K562 (cell line): ENCODE results near the gene SERPINH1. TPM values are rescaled to one million over a fixed set of nuclear protein-coding genes. Genes with fewer than 3 reads are reported as not detected.

Experiments used
- DACH1 ChIP-seq: fragments of 450-650 bp; IDR thresholded peaks from 2 replicates; pipeline ENCODE4 v1.6.1; 2018; ENCODE audit not compliant: partially characterized antibody
- HCFC1 ChIP-seq: IDR thresholded peaks from 2 replicates; pipeline ENCODE4 v1.6.1; 2012; ENCODE audit warnings: low read depth, low read length, improper control_type of control experiment
- HDGF ChIP-seq: fragments of 450-650 bp; IDR thresholded peaks from 2 replicates; pipeline ENCODE4 v1.6.1; 2016
- JUND ChIP-seq, 2 experiments: IDR thresholded peaks; 2 replicates in 1 of 2; 3 replicates in 1 of 2; pipeline ENCODE4 v1.6.1; 2011; ENCODE audit warnings: borderline replicate concordance in 2 of 2, low read depth in 2 of 2, low read length in 2 of 2, improper control_type of control experiment in 1 of 2, missing biosample characterization in 1 of 2, missing genetic modification characterization in 1 of 2, missing genetic modification reagents in 1 of 2
- MCM7 ChIP-seq, 2 experiments: fragments of 450-650 bp; IDR thresholded peaks; 2 replicates each; pipeline ENCODE4 v1.6.1; 2016 to 2018
- NFIX ChIP-seq: fragments of 250-450 bp; sonication (Bioruptor Pico); IDR thresholded peaks from 2 replicates; pipeline ENCODE4 v1.4.0; 2020; ENCODE audit warnings: low read depth, mild to moderate bottlenecking, moderate library complexity
- PHF21A ChIP-seq: fragments of 450-650 bp; IDR thresholded peaks from 2 replicates; pipeline ENCODE4 v1.6.1; 2017; ENCODE audit warnings: low read depth, borderline replicate concordance
- RBM14 ChIP-seq: fragments of 200-400 bp; formaldehyde crosslinking; IDR thresholded peaks from 2 replicates; pipeline ENCODE4 v1.6.1; 2018; ENCODE audit warnings: low read depth, mild to moderate bottlenecking, low read length, moderate library complexity, borderline replicate concordance; ENCODE audit not compliant: insufficient read depth
- SIRT6 ChIP-seq: IDR thresholded peaks from one replicate; pipeline ENCODE4 v1.6.1; 2012; ENCODE audit warnings: low read depth, mild to moderate bottlenecking, control low read depth, inconsistent platforms, low read length, moderate library complexity
- SMARCA4 ChIP-seq: fragments of 450-650 bp; IDR thresholded peaks from 2 replicates; pipeline ENCODE4 v1.6.1; 2016
- ZBED1 ChIP-seq: IDR thresholded peaks from 2 replicates; pipeline ENCODE4 v1.6.1; 2014
- ZKSCAN1 ChIP-seq: fragments of 150-350 bp; IDR thresholded peaks from 2 replicates; pipeline ENCODE4 v1.6.1; 2016; ENCODE audit warnings: low read depth, low read length
- ZNF174 ChIP-seq: fragments of 250-450 bp; sonication (Bioruptor Pico); IDR thresholded peaks from 2 replicates; pipeline ENCODE4 v1.4.0; 2020; ENCODE audit warnings: mild to moderate bottlenecking
- ZNF253 ChIP-seq: fragments of 250-450 bp; sonication (Bioruptor Pico); conservative IDR thresholded peaks from 2 replicates; pipeline ENCODE4 v1.6.1; 2021; ENCODE audit warnings: mild to moderate bottlenecking
- ZNF347 ChIP-seq: fragments of 450-650 bp; formaldehyde crosslinking; IDR thresholded peaks from 2 replicates; pipeline ENCODE4 v1.4.0; 2020; ENCODE audit warnings: low read depth, mild to moderate bottlenecking, moderate library complexity
- polyA plus RNA-seq, 8 experiments: library from polyadenylated mRNA; depleted of rRNA in 4 of 8; stranded (reverse) in 5 of 8; unstranded in 3 of 8; fragments of >200 nt; fragmentation: Nextera tagmentation in 2 of 8; fragmentation: Illumina TruSeq in 1 of 8; extraction: Ambion mirVana in 2 of 8; extraction: Trizol in 1 of 8; gene quantifications; 2 replicates each; pipeline versions ENCODE4 v1.2.1 to v1.2.3, GENCODE V29; 2011 to 2014; ENCODE audit warnings: inconsistent platforms in 1 of 8, missing spikeins in 1 of 8
- total RNA-seq, 7 experiments: library from RNA; depleted of rRNA in 6 of 7; stranded (reverse); fragments of >200 nt in 6 of 7; fragmentation: Illumina TruSeq in 2 of 7; extraction: Trizol in 2 of 7; gene quantifications; 2 replicates each; pipeline versions ENCODE4 v1.2.1 to v1.2.3, GENCODE V29; 2011 to 2021; ENCODE audit warnings: low replicate concordance in 1 of 7
- TF ChIP-seq, protein P1 (sequence below): fragments of 450-650 bp; IDR thresholded peaks from 2 replicates; pipeline ENCODE4 v1.6.1; 2018; ENCODE audit not compliant: partially characterized antibody
- TF ChIP-seq, protein P2 (sequence below): sonication (generic); formaldehyde crosslinking; IDR thresholded peaks from 2 replicates; pipeline ENCODE4 v1.8.1; 2022; ENCODE audit warnings: missing genetic modification reagents
- TF ChIP-seq, protein P3 (sequence below): fragments of 250-450 bp; sonication (Bioruptor Pico); IDR thresholded peaks from 2 replicates; pipeline ENCODE4 v1.4.0; 2020; ENCODE audit warnings: mild to moderate bottlenecking, moderate library complexity
- TF ChIP-seq, protein P4 (sequence below): sonication (generic); formaldehyde crosslinking; IDR thresholded peaks from 2 replicates; pipeline ENCODE4 v1.9.0; 2022; ENCODE audit warnings: mild to moderate bottlenecking, missing genetic modification reagents

Gene SERPINH1
- total and polyA plus RNA-seq, 9 of the 15 experiments (the other 6 are each of a cell fraction or from before 2014, with no cell fraction given) = 2.8 to 106 (median 67.9) TPM

DNA sequence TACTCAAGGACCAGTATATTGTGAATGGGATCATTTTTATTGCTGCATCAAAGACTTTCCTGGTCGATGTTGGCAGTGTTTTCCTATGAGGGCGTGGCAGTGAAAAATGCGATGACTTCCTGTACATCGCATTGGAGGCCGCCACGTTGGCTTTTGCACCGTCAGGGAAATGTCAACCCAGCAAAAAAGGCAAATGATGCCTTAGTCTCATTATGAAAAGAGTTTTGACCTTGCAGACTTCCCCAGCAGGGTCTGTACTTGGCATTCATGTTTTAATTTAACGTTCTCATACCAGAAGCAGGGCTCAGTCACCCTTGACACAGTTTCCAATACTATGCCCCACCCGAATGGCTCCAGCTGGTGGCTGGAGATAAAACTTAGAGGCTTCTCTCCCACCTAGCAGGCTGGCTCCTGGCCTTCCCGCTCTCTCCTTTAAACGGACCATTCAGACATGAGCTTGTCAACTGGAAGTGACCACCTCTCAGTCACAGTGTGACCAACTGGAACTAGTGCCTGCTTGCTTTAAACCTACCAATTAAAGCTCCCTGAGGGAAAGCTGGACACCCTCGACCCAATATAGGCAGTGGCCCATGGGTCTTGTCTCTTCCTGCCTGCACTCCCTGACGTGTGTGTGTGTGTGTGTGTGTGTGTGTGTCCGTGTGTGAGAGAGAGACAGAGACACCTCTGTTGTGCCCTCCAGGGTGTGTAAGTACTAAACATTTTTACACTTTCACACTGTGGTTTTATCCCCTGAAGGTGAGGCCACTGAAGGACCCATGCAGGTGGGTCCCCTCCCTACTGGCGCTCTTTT is 27.6 kb upstream of the SERPINH1 start (continued):
- TF ChIP-seq, protein P1, sequence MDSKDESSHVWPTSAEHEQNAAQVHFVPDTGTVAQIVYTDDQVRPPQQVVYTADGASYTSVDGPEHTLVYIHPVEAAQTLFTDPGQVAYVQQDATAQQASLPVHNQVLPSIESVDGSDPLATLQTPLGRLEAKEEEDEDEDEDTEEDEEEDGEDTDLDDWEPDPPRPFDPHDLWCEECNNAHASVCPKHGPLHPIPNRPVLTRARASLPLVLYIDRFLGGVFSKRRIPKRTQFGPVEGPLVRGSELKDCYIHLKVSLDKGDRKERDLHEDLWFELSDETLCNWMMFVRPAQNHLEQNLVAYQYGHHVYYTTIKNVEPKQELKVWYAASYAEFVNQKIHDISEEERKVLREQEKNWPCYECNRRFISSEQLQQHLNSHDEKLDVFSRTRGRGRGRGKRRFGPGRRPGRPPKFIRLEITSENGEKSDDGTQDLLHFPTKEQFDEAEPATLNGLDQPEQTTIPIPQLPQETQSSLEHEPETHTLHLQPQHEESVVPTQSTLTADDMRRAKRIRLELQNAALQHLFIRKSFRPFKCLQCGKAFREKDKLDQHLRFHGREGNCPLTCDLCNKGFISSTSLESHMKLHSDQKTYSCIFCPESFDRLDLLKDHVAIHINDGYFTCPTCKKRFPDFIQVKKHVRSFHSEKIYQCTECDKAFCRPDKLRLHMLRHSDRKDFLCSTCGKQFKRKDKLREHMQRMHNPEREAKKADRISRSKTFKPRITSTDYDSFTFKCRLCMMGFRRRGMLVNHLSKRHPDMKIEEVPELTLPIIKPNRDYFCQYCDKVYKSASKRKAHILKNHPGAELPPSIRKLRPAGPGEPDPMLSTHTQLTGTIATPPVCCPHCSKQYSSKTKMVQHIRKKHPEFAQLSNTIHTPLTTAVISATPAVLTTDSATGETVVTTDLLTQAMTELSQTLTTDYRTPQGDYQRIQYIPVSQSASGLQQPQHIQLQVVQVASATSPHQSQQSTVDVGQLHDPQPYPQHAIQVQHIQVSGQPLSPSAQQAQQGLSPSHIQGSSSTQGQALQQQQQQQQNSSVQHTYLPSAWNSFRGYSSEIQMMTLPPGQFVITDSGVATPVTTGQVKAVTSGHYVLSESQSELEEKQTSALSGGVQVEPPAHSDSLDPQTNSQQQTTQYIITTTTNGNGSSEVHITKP = peak; percentile 83
- TF ChIP-seq HCFC1 (0 out of 2 replicates have a peak, but pooled peaks have one; percentile 39), PHF21A (peak; percentile 67; the same call in 1 of the 2 replicates), MCM7 (IDR thresholded peaks at IDR 0.05) (no peak), ZNF253 (CRISPR knock-in tag) (no peak), ZBED1 (no peak; the same call in 1 of the 2 replicates), SIRT6 (no peak), ZKSCAN1 (0 out of 2 replicates have a peak, but pooled peaks have one; percentile 18), RBM14 (no peak), DACH1 (peak; percentile 94), JUND (IDR thresholded peaks at IDR 0.05; ENCODE audit: borderline replicate concordance, low read depth, low read length) (peak; percentile 71), JUND (tag; IDR thresholded peaks at IDR 0.05; ENCODE audit: borderline replicate concordance, low read depth, low read length) (peak; percentile 69; the same call in 2 of the 3 replicates), HDGF (no peak; the same call in 1 of the 2 replicates), SMARCA4 (peak; percentile 95), ZNF347 (no peak), NFIX (no peak), ZNF174 (no peak)
- TF ChIP-seq, protein P2, sequence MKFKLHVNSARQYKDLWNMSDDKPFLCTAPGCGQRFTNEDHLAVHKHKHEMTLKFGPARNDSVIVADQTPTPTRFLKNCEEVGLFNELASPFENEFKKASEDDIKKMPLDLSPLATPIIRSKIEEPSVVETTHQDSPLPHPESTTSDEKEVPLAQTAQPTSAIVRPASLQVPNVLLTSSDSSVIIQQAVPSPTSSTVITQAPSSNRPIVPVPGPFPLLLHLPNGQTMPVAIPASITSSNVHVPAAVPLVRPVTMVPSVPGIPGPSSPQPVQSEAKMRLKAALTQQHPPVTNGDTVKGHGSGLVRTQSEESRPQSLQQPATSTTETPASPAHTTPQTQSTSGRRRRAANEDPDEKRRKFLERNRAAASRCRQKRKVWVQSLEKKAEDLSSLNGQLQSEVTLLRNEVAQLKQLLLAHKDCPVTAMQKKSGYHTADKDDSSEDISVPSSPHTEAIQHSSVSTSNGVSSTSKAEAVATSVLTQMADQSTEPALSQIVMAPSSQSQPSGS (CRISPR knock-in tag) = no peak
- TF ChIP-seq, protein P3, sequence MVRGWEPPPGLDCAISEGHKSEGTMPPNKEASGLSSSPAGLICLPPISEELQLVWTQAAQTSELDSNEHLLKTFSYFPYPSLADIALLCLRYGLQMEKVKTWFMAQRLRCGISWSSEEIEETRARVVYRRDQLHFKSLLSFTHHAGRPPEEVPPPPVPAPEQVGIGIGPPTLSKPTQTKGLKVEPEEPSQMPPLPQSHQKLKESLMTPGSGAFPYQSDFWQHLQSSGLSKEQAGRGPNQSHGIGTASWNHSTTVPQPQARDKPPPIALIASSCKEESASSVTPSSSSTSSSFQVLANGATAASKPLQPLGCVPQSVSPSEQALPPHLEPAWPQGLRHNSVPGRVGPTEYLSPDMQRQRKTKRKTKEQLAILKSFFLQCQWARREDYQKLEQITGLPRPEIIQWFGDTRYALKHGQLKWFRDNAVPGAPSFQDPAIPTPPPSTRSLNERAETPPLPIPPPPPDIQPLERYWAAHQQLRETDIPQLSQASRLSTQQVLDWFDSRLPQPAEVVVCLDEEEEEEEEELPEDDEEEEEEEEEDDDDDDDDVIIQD (CRISPR knock-in tag) = no peak
- TF ChIP-seq, protein P4, sequence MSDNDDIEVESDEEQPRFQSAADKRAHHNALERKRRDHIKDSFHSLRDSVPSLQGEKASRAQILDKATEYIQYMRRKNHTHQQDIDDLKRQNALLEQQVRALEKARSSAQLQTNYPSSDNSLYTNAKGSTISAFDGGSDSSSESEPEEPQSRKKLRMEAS (CRISPR knock-in tag) = peak; percentile 84
